ENCODE results near the gene CD40LG. TPM values are rescaled to one million over a fixed set of nuclear protein-coding genes. Genes with fewer than 3 reads are reported as not detected.
A peak's percentile ranks its signal among the peaks of the same experiment; 100 is the strongest.

CD40LG gene
- total and polyA plus RNA-seq, 2 experiments from 2014 or later, result not detected

GRCh38 chrX:136650811-136651210 is 2.9 kb downstream of the CD40LG start:
- Histone ChIP-seq H3K9me3 (ENCODE audit: low read depth) (no peaks in the 10 kb centered on the region), H2AFZ (no peak overlapping the region), H3K9ac (no peak overlapping the region), H3K4me3 (no peak overlapping the region), H3K4me1 (ENCODE audit: insufficient read depth) (no peaks in the 10 kb centered on the region), H4K20me1 (ENCODE audit: insufficient read depth) (no peaks in the 10 kb centered on the region), H3K9me2 (ENCODE audit: insufficient read depth) (no peaks in the 10 kb centered on the region), H3K79me2 (ENCODE audit: insufficient read depth) (no peaks in the 10 kb centered on the region), H3K4me2 (ENCODE audit: unreplicated experiment) (no peak overlapping the region), H3K36me3 (ENCODE audit: low read depth) (no peaks in the 10 kb centered on the region), H3F3A (ENCODE audit: insufficient read depth) (no peaks in the 10 kb centered on the region), H3K27ac (no peak overlapping the region), H3K27me3 (replicated peaks; ENCODE audit: insufficient read depth) (no peaks in the 10 kb centered on the region)
- in situ Hi-C loops (cut with MboI), result no loop called here
- WGBS, 2 experiments (ENCODE audit: low coverage in 1 of 2, low lambda C conversion rate in 2 of 2, missing lambda C conversion rate in 2 of 2), result 91 to 92% methylated on average over 3 of the region's 3 CpGs
- no peak for TF ChIP-seq EZH2 (IDR thresholded peaks at IDR 0.05; ENCODE audit: insufficient read depth, poor library complexity, severe bottlenecking)
- no peak for TF ChIP-seq EZH2phosphoT487 (IDR thresholded peaks at IDR 0.05; ENCODE audit: insufficient read depth, low read depth)
- DNase-seq, result no peak

- TF ChIP-seq EZH2phosphoT487 (IDR thresholded peaks at IDR 0.05; ENCODE audit: insufficient read depth, low read depth), result no peak
- TF ChIP-seq EZH2 (IDR thresholded peaks at IDR 0.05; ENCODE audit: insufficient read depth, poor library complexity, severe bottlenecking), result no peak
- Histone ChIP-seq H3K27me3 (replicated peaks; ENCODE audit: insufficient read depth) (no peaks in the 10 kb centered on the region), H3K4me1 (ENCODE audit: insufficient read depth) (no peaks in the 10 kb centered on the region), H3K79me2 (ENCODE audit: insufficient read depth) (no peaks in the 10 kb centered on the region), H4K20me1 (ENCODE audit: insufficient read depth) (no peaks in the 10 kb centered on the region), H3K9me2 (ENCODE audit: insufficient read depth) (no peaks in the 10 kb centered on the region), H2AFZ (no peak overlapping the region), H3K4me3 (no peak overlapping the region), H3K36me3 (ENCODE audit: low read depth) (no peaks in the 10 kb centered on the region), H3K4me2 (ENCODE audit: unreplicated experiment) (no peak overlapping the region), H3F3A (ENCODE audit: insufficient read depth) (no peaks in the 10 kb centered on the region), H3K9ac (no peak overlapping the region), H3K9me3 (ENCODE audit: low read depth) (no peaks in the 10 kb centered on the region), H3K27ac (no peak overlapping the region)
- DNase-seq, result peak; percentile 44
- 21 to 38% methylated on average over 5 to 6 of the region's 6 CpGs for WGBS, 2 experiments (ENCODE audit: low coverage in 1 of 2, low lambda C conversion rate in 2 of 2, missing lambda C conversion rate in 2 of 2)
- in situ Hi-C loops (cut with MboI), result no loop called here
Measured at GRCh38 chrX:136652822-136653723, 5.1 kb downstream of the CD40LG start.

GRCh38 chrX:136656361-136656964 is 8.5 kb downstream of the CD40LG start:
- Histone ChIP-seq H3K36me3 (ENCODE audit: low read depth) (no peaks in the 10 kb centered on the region), H3K79me2 (ENCODE audit: insufficient read depth) (no peaks in the 10 kb centered on the region), H3K9me2 (ENCODE audit: insufficient read depth) (no peaks in the 10 kb centered on the region), H3K4me2 (ENCODE audit: unreplicated experiment) (no peak overlapping the region), H3K27me3 (replicated peaks; ENCODE audit: insufficient read depth) (no peaks in the 10 kb centered on the region), H3K9ac (no peak overlapping the region), H3K4me1 (ENCODE audit: insufficient read depth) (no peaks in the 10 kb centered on the region), H3K4me3 (no peak overlapping the region), H4K20me1 (ENCODE audit: insufficient read depth) (no peaks in the 10 kb centered on the region), H2AFZ (no peak overlapping the region), H3K9me3 (ENCODE audit: low read depth) (no peaks in the 10 kb centered on the region), H3K27ac (no peak overlapping the region), H3F3A (ENCODE audit: insufficient read depth) (no peaks in the 10 kb centered on the region)
- WGBS, 2 experiments (ENCODE audit: low coverage in 1 of 2, low lambda C conversion rate in 2 of 2, missing lambda C conversion rate in 2 of 2), result 86 to 91% methylated on average over 5 of the region's 5 CpGs
- DNase-seq, result no peak
- in situ Hi-C loops (cut with MboI), result no loop called here
- TF ChIP-seq EZH2 (IDR thresholded peaks at IDR 0.05; ENCODE audit: insufficient read depth, poor library complexity, severe bottlenecking), result no peak
- TF ChIP-seq EZH2phosphoT487 (IDR thresholded peaks at IDR 0.05; ENCODE audit: insufficient read depth, low read depth), result no peak

GRCh38 chrX:136658151-136658550 is 10.2 kb downstream of the CD40LG start:
- H3K9me3 ChIP-seq (ENCODE audit: low read depth), result no peaks in the 10 kb centered on the region
- H3K4me1 ChIP-seq (ENCODE audit: insufficient read depth), result no peaks in the 10 kb centered on the region
- H3K4me2 ChIP-seq (ENCODE audit: unreplicated experiment), result no peak overlapping the region
- no peak overlapping the region for H3K27ac ChIP-seq
- H2AFZ ChIP-seq, result no peak overlapping the region
- in situ Hi-C loops (cut with MboI), result no loop called here
- no peaks in the 10 kb centered on the region for H3K79me2 ChIP-seq (ENCODE audit: insufficient read depth)
- WGBS, 2 experiments (ENCODE audit: low coverage in 1 of 2, low lambda C conversion rate in 2 of 2, missing lambda C conversion rate in 2 of 2), result 54 to 72% methylated on average over 5 of the region's 5 CpGs
- H3K27me3 ChIP-seq (replicated peaks; ENCODE audit: insufficient read depth), result no peaks in the 10 kb centered on the region
- H3F3A ChIP-seq (ENCODE audit: insufficient read depth), result no peaks in the 10 kb centered on the region
- no peak for DNase-seq
- H3K4me3 ChIP-seq, result no peak overlapping the region
- TF ChIP-seq EZH2phosphoT487 (IDR thresholded peaks at IDR 0.05; ENCODE audit: insufficient read depth, low read depth), result no peak
- no peak for TF ChIP-seq EZH2 (IDR thresholded peaks at IDR 0.05; ENCODE audit: insufficient read depth, poor library complexity, severe bottlenecking)
- no peaks in the 10 kb centered on the region for H3K9me2 ChIP-seq (ENCODE audit: insufficient read depth)
- H3K9ac ChIP-seq, result no peak overlapping the region
- H4K20me1 ChIP-seq (ENCODE audit: insufficient read depth), result no peaks in the 10 kb centered on the region
- H3K36me3 ChIP-seq (ENCODE audit: low read depth), result no peaks in the 10 kb centered on the region
